ENCODE results near the gene ARHGAP18. TPM values are rescaled to one million over a fixed set of nuclear protein-coding genes. Genes with fewer than 3 reads are reported as not detected.

Gene ARHGAP18
- total RNA-seq, 1 experiment from 2014 or later, result 30.4 TPM

- no peak for DNase-seq (ENCODE audit: low read depth)
These were observed 14.5 kb downstream of the ARHGAP18 start for GRCh38 chr6:129695373-129696027.

GRCh38 chr6:129694036-129694435, 15.9 kb downstream of the ARHGAP18 start:
- no peak for DNase-seq (ENCODE audit: low read depth)

- DNase-seq (ENCODE audit: low read depth), result no peak
These were observed 17.5 kb downstream of the ARHGAP18 start for GRCh38 chr6:129692467-129692866.

GRCh38 chr6:129691709-129692108, 18.3 kb downstream of the ARHGAP18 start:
- no peak for DNase-seq (ENCODE audit: low read depth)

- DNase-seq (ENCODE audit: low read depth), result no peak
These were observed 18.8 kb downstream of the ARHGAP18 start for GRCh38 chr6:129691043-129691640.

- DNase-seq (ENCODE audit: low read depth), result peak; percentile 82
These were observed 22.9 kb downstream of the ARHGAP18 start for GRCh38 chr6:129686941-129687627.

GRCh38 chr6:129685662-129686031, 24.3 kb downstream of the ARHGAP18 start:
- DNase-seq (ENCODE audit: low read depth), result no peak

- DNase-seq (ENCODE audit: low read depth), result no peak
These were observed 24.9 kb downstream of the ARHGAP18 start for GRCh38 chr6:129684903-129685661.

- DNase-seq (ENCODE audit: low read depth), result no peak
These were observed 25.6 kb downstream of the ARHGAP18 start for GRCh38 chr6:129684323-129684884.

- peak; percentile 99 for DNase-seq (ENCODE audit: low read depth)
These were observed 26.2 kb downstream of the ARHGAP18 start for GRCh38 chr6:129683601-129684322.

- no peak for DNase-seq (ENCODE audit: low read depth)
These were observed 28.1 kb downstream of the ARHGAP18 start for GRCh38 chr6:129681913-129682205.

- DNase-seq (ENCODE audit: low read depth), result no peak
These were observed 29.3 kb downstream of the ARHGAP18 start for GRCh38 chr6:129680633-129681032.

GRCh38 chr6:129679758-129680157, 30.2 kb downstream of the ARHGAP18 start:
- DNase-seq (ENCODE audit: low read depth), result no peak

- DNase-seq (ENCODE audit: low read depth), result no peak
These were observed 30.7 kb downstream of the ARHGAP18 start for GRCh38 chr6:129679275-129679674.

- no peak for DNase-seq (ENCODE audit: low read depth)
These were observed 31.5 kb downstream of the ARHGAP18 start for GRCh38 chr6:129678463-129678862.

- peak; percentile 36 for DNase-seq (ENCODE audit: low read depth)
These were observed 32.2 kb downstream of the ARHGAP18 start for GRCh38 chr6:129677620-129678325.

GRCh38 chr6:129675669-129676472, 34.1 kb downstream of the ARHGAP18 start:
- no peak for DNase-seq (ENCODE audit: low read depth)

- DNase-seq (ENCODE audit: low read depth), result no peak
These were observed 36.2 kb downstream of the ARHGAP18 start for GRCh38 chr6:129673748-129674147.

GRCh38 chr6:129672881-129673631, 36.9 kb downstream of the ARHGAP18 start:
- peak; percentile 85 for DNase-seq (ENCODE audit: low read depth)
